ENCODE measurements around the gene P2RX2. TPM values are rescaled to one million over a fixed set of nuclear protein-coding genes. Genes with fewer than 3 reads are reported as not detected.

The P2RX2 gene
- total RNA-seq, 6 donors from 2014 or later, result 0.27 to 4.4 (median 1.00) TPM; not detected in 2

GRCh38 chr12:132633901-132634300, 15.3 kb downstream of the P2RX2 start:
- no peak overlapping the region for H3K27ac ChIP-seq
- no peaks in the 10 kb centered on the region for H3K27me3 ChIP-seq
- H3K9me3 ChIP-seq, result no peaks in the 10 kb centered on the region
- TF ChIP-seq POLR2A (IDR thresholded peaks at IDR 0.05) (no peak), EP300 (IDR thresholded peaks at IDR 0.05) (no peak), POLR2AphosphoS5 (IDR thresholded peaks at IDR 0.05) (no peak)
- TF ChIP-seq, protein P1, sequence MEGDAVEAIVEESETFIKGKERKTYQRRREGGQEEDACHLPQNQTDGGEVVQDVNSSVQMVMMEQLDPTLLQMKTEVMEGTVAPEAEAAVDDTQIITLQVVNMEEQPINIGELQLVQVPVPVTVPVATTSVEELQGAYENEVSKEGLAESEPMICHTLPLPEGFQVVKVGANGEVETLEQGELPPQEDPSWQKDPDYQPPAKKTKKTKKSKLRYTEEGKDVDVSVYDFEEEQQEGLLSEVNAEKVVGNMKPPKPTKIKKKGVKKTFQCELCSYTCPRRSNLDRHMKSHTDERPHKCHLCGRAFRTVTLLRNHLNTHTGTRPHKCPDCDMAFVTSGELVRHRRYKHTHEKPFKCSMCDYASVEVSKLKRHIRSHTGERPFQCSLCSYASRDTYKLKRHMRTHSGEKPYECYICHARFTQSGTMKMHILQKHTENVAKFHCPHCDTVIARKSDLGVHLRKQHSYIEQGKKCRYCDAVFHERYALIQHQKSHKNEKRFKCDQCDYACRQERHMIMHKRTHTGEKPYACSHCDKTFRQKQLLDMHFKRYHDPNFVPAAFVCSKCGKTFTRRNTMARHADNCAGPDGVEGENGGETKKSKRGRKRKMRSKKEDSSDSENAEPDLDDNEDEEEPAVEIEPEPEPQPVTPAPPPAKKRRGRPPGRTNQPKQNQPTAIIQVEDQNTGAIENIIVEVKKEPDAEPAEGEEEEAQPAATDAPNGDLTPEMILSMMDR (IDR thresholded peaks at IDR 0.05), result no peak
- DNase-seq (no peak), ATAC-seq (ENCODE audit: low FRiP score in 2 of 2) (no peak)
- no peak overlapping the region for H3K4me3 ChIP-seq
- 88 to 94% methylated on average over 10 of the region's 10 CpGs for WGBS, 2 donors
- H3K36me3 ChIP-seq, result peaks cover 5 to 85% (median 62%) of the 10 kb centered on the region in 4 donors
- H3K4me1 ChIP-seq, result no peaks in the 10 kb centered on the region

- Histone ChIP-seq H3K9me3 (no peaks in the 10 kb centered on the region), H3K4me3 (no peak overlapping the region), H3K27me3 (no peaks in the 10 kb centered on the region), H3K27ac (no peak overlapping the region), H3K4me1 (no peaks in the 10 kb centered on the region), H3K36me3 (peaks cover 5 to 88% (median 61%) of the 10 kb centered on the region in 4 donors)
- ATAC-seq (ENCODE audit: low FRiP score in 2 of 2), result no peak
- no peak for DNase-seq
- TF ChIP-seq, protein P1 (IDR thresholded peaks at IDR 0.05), result no peak
- TF ChIP-seq EP300 (IDR thresholded peaks at IDR 0.05), result no peak
- no peak for TF ChIP-seq POLR2A (IDR thresholded peaks at IDR 0.05)
- no peak for TF ChIP-seq POLR2AphosphoS5 (IDR thresholded peaks at IDR 0.05)
- WGBS, 2 donors, result 96 to 98% methylated on average over 21 of the region's 21 CpGs
These were observed 15.9 kb downstream of the P2RX2 start for GRCh38 chr12:132634411-132634990.

DNA sequence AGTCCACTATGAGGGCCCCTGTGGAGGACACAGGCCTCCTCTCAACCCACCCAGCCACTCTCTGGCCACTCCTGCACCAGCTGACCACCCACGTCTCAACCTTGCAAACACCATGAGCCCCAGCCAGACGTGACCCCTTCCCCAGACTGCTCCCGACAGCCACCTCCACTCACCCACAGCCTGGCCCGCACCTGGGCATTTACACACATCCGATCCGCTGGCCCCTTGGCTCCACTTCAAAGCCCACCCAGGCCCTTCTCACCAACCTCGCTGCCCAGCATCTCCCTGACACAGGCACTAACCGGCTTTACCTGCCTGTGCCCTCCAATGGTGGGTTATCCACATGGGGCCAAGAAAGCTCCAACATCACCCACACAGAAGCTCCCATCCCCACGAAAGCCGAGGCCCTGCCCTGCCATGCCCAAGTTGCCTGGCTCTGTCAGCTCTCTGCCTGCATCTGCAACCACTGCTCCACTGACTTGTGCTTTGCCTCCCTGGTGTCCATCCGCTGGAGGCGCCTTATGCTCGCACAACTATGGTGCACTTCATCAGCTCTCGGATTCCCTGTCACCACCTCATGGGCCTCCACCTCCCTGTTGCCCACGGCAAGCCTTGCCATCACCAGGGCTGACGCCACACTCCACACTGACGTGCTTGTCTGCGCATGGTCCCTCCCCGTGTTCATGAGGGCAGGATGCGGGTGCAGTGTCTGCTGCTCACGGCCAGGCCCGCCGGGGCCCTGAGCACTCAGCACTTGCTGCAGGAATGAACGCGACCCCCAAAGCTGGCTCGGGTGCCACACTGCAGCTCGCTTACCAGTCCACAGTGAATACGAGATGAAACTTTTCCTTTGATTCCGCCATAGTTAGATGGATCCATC, 16.7 kb downstream of the P2RX2 start:
- no peaks in the 10 kb centered on the region for H3K4me1 ChIP-seq
- no peak overlapping the region for H3K4me3 ChIP-seq
- no peaks in the 10 kb centered on the region for H3K27me3 ChIP-seq
- no peaks in the 10 kb centered on the region for H3K9me3 ChIP-seq
- no peak for ATAC-seq (ENCODE audit: low FRiP score in 2 of 2)
- no peak overlapping the region for H3K27ac ChIP-seq
- peak in 1 of 2 donors; percentile 65 for DNase-seq
- WGBS, 2 donors, result 91 to 97% methylated on average over 29 of the region's 29 CpGs
- TF ChIP-seq POLR2AphosphoS5 (IDR thresholded peaks at IDR 0.05), result no peak
- no peak for TF ChIP-seq EP300 (IDR thresholded peaks at IDR 0.05)
- no peak for TF ChIP-seq POLR2A (IDR thresholded peaks at IDR 0.05)
- TF ChIP-seq, protein P1 (IDR thresholded peaks at IDR 0.05), result no peak
- peaks cover 5 to 91% (median 57%) of the 10 kb centered on the region in 4 donors for H3K36me3 ChIP-seq

- Histone ChIP-seq H3K27me3 (no peaks in the 10 kb centered on the region), H3K4me1 (no peaks in the 10 kb centered on the region), H3K4me3 (no peak overlapping the region), H3K9me3 (no peaks in the 10 kb centered on the region), H3K27ac (no peak overlapping the region), H3K36me3 (peaks cover 5 to 89% (median 57%) of the 10 kb centered on the region in 4 donors)
- DNase-seq (no peak), ATAC-seq (ENCODE audit: low FRiP score in 2 of 2) (no peak)
- TF ChIP-seq POLR2A (IDR thresholded peaks at IDR 0.05) (no peak), EP300 (IDR thresholded peaks at IDR 0.05) (no peak), POLR2AphosphoS5 (IDR thresholded peaks at IDR 0.05) (no peak)
- TF ChIP-seq, protein P1 (IDR thresholded peaks at IDR 0.05), result no peak
- WGBS, 2 donors, result 92 to 94% methylated on average over 14 to 18 of the region's 18 CpGs
These were observed 19.2 kb downstream of the P2RX2 start for GRCh38 chr12:132637811-132638210.

All from upper lobe of left lung (tissue), 6 donors.